Neutrophil (primary cell): ENCODE data around the gene ESYT1.
"Not testable (repeated sequence)": the region's sequence is repeated elsewhere in the genome, so short reads cannot be mapped to it uniquely, and the experiment has no call there.

Experiments
- H3K27ac ChIP-seq: fragments of 200-600 bp; sonication (generic); 2 replicates; pipeline ENCODE4 v1.5.1; 2016; ENCODE audit warnings: mild to moderate bottlenecking, moderate library complexity
- H3K27me3 ChIP-seq: fragments of 200-600 bp; sonication (generic); 2 replicates; pipeline ENCODE4 v1.6.0; 2016; ENCODE audit warnings: mild to moderate bottlenecking
- H3K36me3 ChIP-seq: fragments of 200-600 bp; sonication (generic); 2 replicates; pipeline ENCODE4 v1.5.1; 2017
- H3K4me1 ChIP-seq, 2 experiments: fragments of 200-600 bp in 1 of 2; sonication (generic) in 1 of 2; 1 replicate in 1 of 2; 2 replicates in 1 of 2; pipeline versions ENCODE4 v1.5.1 to v1.6.1; 2013 to 2016; ENCODE audit warnings: low read depth in 1 of 2, low read length in 1 of 2, mild to moderate bottlenecking in 1 of 2, moderate library complexity in 1 of 2; ENCODE audit not compliant: control insufficient read depth in 1 of 2, insufficient read depth in 1 of 2
- H3K4me3 ChIP-seq, 2 experiments: fragments of 200-600 bp in 1 of 2; sonication (generic) in 1 of 2; 1 replicate in 1 of 2; 2 replicates in 1 of 2; pipeline ENCODE4 v1.5.1; 2013 to 2016; ENCODE audit warnings: low read depth in 1 of 2, low read length in 1 of 2, mild to moderate bottlenecking in 1 of 2, moderate library complexity in 1 of 2
- H3K9me3 ChIP-seq: fragments of 200-600 bp; sonication (generic); 2 replicates; pipeline ENCODE4 v1.5.1; 2016
- CTCF ChIP-seq: fragments of 200-600 bp; sonication (generic); IDR thresholded peaks from 2 replicates; pipeline ENCODE4 v1.5.1; 2016; ENCODE audit warnings: antibody characterized with exemption

Gene ESYT1

GRCh38 chr12:56155256-56155845, 27.3 kb downstream of the ESYT1 start:
- Histone ChIP-seq H3K9me3 (no peaks in the 10 kb centered on the region), H3K27ac (no peak overlapping the region), H3K4me3 (no peak overlapping the region), H3K4me1 (peaks cover 54 to 61% of the 10 kb centered on the region in 2 experiments), H3K36me3 (peaks cover 8% of the 10 kb centered on the region), H3K27me3 (no peaks in the 10 kb centered on the region)
- no peak for TF ChIP-seq CTCF

GRCh38 chr12:56156464-56157200, 28.6 kb downstream of the ESYT1 start:
- Histone ChIP-seq H3K36me3 (peaks cover 21% of the 10 kb centered on the region), H3K4me3 (peak overlapping the region; percentile 67 to 99), H3K4me1 (peaks cover 56 to 61% of the 10 kb centered on the region in 2 experiments), H3K27ac (peak overlapping the region; percentile 96)
- not testable (repeated sequence) for H3K27me3 ChIP-seq, H3K9me3 ChIP-seq

- Histone ChIP-seq H3K27ac (peak overlapping the region; percentile 96), H3K9me3 (no peaks in the 10 kb centered on the region), H3K27me3 (no peaks in the 10 kb centered on the region), H3K4me1 (peaks cover 51 to 60% of the 10 kb centered on the region in 2 experiments), H3K36me3 (peaks cover 29% of the 10 kb centered on the region), H3K4me3 (peak overlapping the region; percentile 67 to 99)
- peak; percentile 63 for TF ChIP-seq CTCF
Measured at GRCh38 chr12:56157201-56158028, 29.3 kb downstream of the ESYT1 start.

- H3K36me3 ChIP-seq = peaks cover 37% of the 10 kb centered on the region
- H3K9me3 ChIP-seq = no peaks in the 10 kb centered on the region
- H3K27ac ChIP-seq = peak within 1 kb of the TSS; percentile 96
- peak; percentile 8 for TF ChIP-seq CTCF
- no peaks in the 10 kb centered on the region for H3K27me3 ChIP-seq
- H3K4me3 ChIP-seq = peak within 1 kb of the TSS; percentile 67 to 99
- H3K4me1 ChIP-seq = peaks cover 44 to 52% of the 10 kb centered on the region in 2 experiments
Measured at GRCh38 chr12:56158029-56158925, 30.2 kb downstream of the ESYT1 start, which contains the start of gene MYL6. TSS of gene MYL6 (plus strand) at chr12:56158359. CDS start at chr12:56158402, 43 bp downstream.

GRCh38 chr12:56158926-56159461, 30.9 kb downstream of the ESYT1 start:
- H3K36me3 ChIP-seq = peaks cover 45% of the 10 kb centered on the region
- no peaks in the 10 kb centered on the region for H3K9me3 ChIP-seq
- no peak for TF ChIP-seq CTCF
- no peaks in the 10 kb centered on the region for H3K27me3 ChIP-seq
- peak overlapping the region; percentile 67 to 99 for H3K4me3 ChIP-seq
- H3K27ac ChIP-seq = peak overlapping the region; percentile 96
- peaks cover 44 to 50% of the 10 kb centered on the region in 2 experiments for H3K4me1 ChIP-seq
